ENCODE data around the gene MAB21L3. TPM values are rescaled to one million over a fixed set of nuclear protein-coding genes. Genes with fewer than 3 reads are reported as not detected.
A peak's percentile ranks its signal among the peaks of the same experiment; 100 is the strongest.

The MAB21L3 gene
- total RNA-seq, 1 experiment from 2014 or later = 2.8 TPM

DNA sequence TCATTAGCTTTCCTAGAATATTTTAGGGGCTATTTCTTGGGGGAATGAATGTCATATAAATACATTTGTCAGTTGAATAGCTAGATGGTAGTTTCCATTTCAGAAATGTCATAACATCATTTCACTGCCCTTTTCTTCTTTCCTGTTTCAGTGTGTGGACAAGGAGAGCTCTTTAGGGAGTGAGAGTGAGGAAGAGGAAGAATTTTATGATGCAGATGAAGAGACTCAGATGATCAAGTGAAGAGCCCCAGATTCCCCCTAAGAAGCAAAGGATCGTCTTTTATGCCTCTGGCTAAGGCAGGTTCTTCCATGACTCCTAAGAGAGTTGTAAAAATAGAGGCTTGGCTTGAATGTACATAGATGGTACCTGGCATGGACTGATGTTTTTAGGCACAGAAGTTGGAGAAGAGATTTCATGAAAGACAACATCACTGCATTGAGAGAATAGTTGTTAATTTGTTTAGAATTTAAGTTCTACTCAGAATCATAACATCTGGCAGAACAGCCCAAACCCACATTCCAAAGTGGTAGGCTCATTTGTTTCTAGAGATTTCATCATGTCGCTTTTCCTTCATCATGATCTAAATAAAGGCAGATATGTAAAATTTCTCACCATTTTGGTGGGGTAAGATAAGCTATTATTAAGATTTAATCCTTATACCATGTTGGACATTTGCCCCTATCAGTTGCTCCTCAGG is 44.2 kb upstream of the MAB21L3 start:
- peak; percentile 25 for DNase-seq (ENCODE audit: unreplicated experiment)
- ChIA-PET CTCF (interaction anchor here (0.6 to 0.8 kb wide), 2 partner anchors 72 to 1385 kb away, joined by 3 read pairs; no protein-coding TSS in a partner anchor), POLR2A (interaction anchor here (0.7 to 1.5 kb wide), 7 partner anchors 10 to 1912 kb away, joined by 3 to 5 read pairs (median 3); no protein-coding TSS in a partner anchor)
- intact Hi-C loops (cut with micrococcal nuclease) = no loop called here
- H3K27me3 Mint-ChIP-seq (ENCODE audit: insufficient read depth, unreplicated experiment) = no peaks in the 10 kb centered on the region
- TF ChIP-seq, protein P1, sequence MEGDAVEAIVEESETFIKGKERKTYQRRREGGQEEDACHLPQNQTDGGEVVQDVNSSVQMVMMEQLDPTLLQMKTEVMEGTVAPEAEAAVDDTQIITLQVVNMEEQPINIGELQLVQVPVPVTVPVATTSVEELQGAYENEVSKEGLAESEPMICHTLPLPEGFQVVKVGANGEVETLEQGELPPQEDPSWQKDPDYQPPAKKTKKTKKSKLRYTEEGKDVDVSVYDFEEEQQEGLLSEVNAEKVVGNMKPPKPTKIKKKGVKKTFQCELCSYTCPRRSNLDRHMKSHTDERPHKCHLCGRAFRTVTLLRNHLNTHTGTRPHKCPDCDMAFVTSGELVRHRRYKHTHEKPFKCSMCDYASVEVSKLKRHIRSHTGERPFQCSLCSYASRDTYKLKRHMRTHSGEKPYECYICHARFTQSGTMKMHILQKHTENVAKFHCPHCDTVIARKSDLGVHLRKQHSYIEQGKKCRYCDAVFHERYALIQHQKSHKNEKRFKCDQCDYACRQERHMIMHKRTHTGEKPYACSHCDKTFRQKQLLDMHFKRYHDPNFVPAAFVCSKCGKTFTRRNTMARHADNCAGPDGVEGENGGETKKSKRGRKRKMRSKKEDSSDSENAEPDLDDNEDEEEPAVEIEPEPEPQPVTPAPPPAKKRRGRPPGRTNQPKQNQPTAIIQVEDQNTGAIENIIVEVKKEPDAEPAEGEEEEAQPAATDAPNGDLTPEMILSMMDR (IDR thresholded peaks at IDR 0.05; ENCODE audit: unreplicated experiment) = no peak
- TSS peak; percentile 90 for BruUV-seq (replicated peaks)
- peak overlapping the region; percentile 97 for H3K27ac Mint-ChIP-seq (ENCODE audit: low read depth, unreplicated experiment)
- H3K4me3 Mint-ChIP-seq (ENCODE audit: unreplicated experiment) = peak overlapping the region; percentile 41
- peaks cover 41% of the 10 kb centered on the region for H3K4me1 Mint-ChIP-seq (ENCODE audit: insufficient read depth, unreplicated experiment)
- H3K36me3 Mint-ChIP-seq (ENCODE audit: insufficient read depth, unreplicated experiment) = peaks cover 54% of the 10 kb centered on the region
- no peaks in the 10 kb centered on the region for H3K9me3 Mint-ChIP-seq (ENCODE audit: unreplicated experiment)

DNA sequence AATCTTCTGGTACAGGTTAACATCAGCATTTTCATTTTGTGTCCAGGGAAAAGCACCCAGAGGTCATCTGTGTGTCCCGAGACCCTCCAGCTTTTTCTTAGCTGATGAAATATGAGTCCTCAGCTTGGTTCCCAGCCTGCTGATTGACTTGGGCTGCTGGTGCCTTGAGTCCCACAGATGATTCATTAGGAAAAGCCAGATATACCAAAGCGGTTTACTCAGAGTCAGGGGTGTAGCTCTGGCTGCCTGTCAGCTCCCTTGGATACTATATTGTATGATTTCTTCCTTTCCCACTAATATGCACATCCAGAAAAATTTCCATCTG is 43.7 kb upstream of the MAB21L3 start:
- Mint-ChIP-seq H3K4me3 (ENCODE audit: unreplicated experiment) (peak overlapping the region; percentile 41), H3K27me3 (ENCODE audit: insufficient read depth, unreplicated experiment) (no peaks in the 10 kb centered on the region), H3K36me3 (ENCODE audit: insufficient read depth, unreplicated experiment) (peaks cover 55% of the 10 kb centered on the region), H3K27ac (ENCODE audit: low read depth, unreplicated experiment) (peak overlapping the region; percentile 97), H3K9me3 (ENCODE audit: unreplicated experiment) (no peaks in the 10 kb centered on the region), H3K4me1 (ENCODE audit: insufficient read depth, unreplicated experiment) (peaks cover 41% of the 10 kb centered on the region)
- TF ChIP-seq, protein P1 (IDR thresholded peaks at IDR 0.05; ENCODE audit: unreplicated experiment) = no peak
- BruUV-seq (replicated peaks) = no TSS peak
- ChIA-PET CTCF (interaction anchor here (0.6 kb wide), 1 partner anchor 1385 kb away, joined by 3 read pairs; no protein-coding TSS in a partner anchor), POLR2A (interaction anchor here (0.8 to 1.5 kb wide), 5 partner anchors 10 to 190 kb away, joined by 3 to 4 read pairs (median 3); no protein-coding TSS in a partner anchor)
- peak; percentile 66 for DNase-seq (ENCODE audit: unreplicated experiment)
- intact Hi-C loops (cut with micrococcal nuclease) = no loop called here

DNA sequence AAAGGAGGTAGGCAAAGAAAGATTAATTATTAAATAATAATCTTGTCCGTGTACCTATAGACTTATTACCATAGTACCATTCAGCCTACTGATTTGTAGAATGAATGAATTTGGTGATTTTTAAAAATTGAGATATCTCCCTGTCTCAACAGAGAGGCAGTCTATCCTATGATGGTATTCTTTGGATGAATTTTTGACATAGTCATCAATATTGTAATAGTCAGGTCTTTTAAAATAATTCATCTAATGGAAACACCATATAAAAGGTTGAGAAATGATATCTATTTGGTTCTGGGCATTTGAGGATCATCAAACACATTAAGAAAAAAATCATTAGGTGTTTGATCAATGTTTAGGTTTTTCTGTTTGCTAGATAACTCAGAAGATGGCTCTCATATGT is 35.6 kb upstream of the MAB21L3 start:
- DNase-seq (ENCODE audit: unreplicated experiment) = no peak

DNA sequence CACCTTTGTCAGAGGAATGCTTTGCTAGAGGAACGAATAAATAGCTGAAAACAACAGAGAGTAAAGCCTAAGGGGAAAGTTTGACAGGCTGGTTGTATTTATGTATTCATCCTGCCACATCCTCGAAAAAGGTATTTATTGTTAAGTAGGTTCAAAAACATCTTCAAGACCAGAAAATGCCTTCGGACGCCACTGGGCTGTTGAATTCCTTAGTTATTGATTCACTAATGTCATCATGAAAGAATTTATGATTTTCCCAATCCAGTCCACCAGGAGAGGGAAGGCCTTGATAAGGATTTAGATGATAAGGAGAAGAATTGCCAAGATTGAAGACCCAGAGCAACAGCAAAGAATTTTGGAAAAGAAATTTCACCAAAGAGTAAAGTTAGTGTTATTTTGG is 35.2 kb upstream of the MAB21L3 start:
- Mint-ChIP-seq H3K27me3 (ENCODE audit: insufficient read depth, unreplicated experiment) (no peaks in the 10 kb centered on the region), H3K36me3 (ENCODE audit: insufficient read depth, unreplicated experiment) (peaks cover 33% of the 10 kb centered on the region), H3K9me3 (ENCODE audit: unreplicated experiment) (no peaks in the 10 kb centered on the region), H3K27ac (ENCODE audit: low read depth, unreplicated experiment) (no peak overlapping the region), H3K4me3 (ENCODE audit: unreplicated experiment) (no peak overlapping the region), H3K4me1 (ENCODE audit: insufficient read depth, unreplicated experiment) (peaks cover 12% of the 10 kb centered on the region)
- POLR2A ChIA-PET = no interaction called here
- no TSS peak for BruUV-seq (replicated peaks)
- TF ChIP-seq, protein P1 (IDR thresholded peaks at IDR 0.05; ENCODE audit: unreplicated experiment) = no peak
- DNase-seq (ENCODE audit: unreplicated experiment) = no peak
- intact Hi-C loops (cut with micrococcal nuclease) = no loop called here
- CTCF ChIA-PET = no interaction called here

More for the DNA sequence above, 35.6 kb upstream of the MAB21L3 start:
- Mint-ChIP-seq H3K4me3 (ENCODE audit: unreplicated experiment) (no peak overlapping the region), H3K9me3 (ENCODE audit: unreplicated experiment) (no peaks in the 10 kb centered on the region), H3K27me3 (ENCODE audit: insufficient read depth, unreplicated experiment) (no peaks in the 10 kb centered on the region), H3K4me1 (ENCODE audit: insufficient read depth, unreplicated experiment) (peaks cover 8% of the 10 kb centered on the region), H3K27ac (ENCODE audit: low read depth, unreplicated experiment) (no peak overlapping the region), H3K36me3 (ENCODE audit: insufficient read depth, unreplicated experiment) (peaks cover 37% of the 10 kb centered on the region)
- POLR2A ChIA-PET = no interaction called here
- CTCF ChIA-PET = no interaction called here
- intact Hi-C loops (cut with micrococcal nuclease) = no loop called here
- BruUV-seq (replicated peaks) = no TSS peak
- TF ChIP-seq, protein P1 (IDR thresholded peaks at IDR 0.05; ENCODE audit: unreplicated experiment) = no peak

All from MCF 10A (cell line).